Mesothelial cell of epicardium (in vitro differentiated cells): Measurements from ENCODE around the gene RBMS3. TPM values are rescaled to one million over a fixed set of nuclear protein-coding genes. Genes with fewer than 3 reads are reported as not detected.
"Not testable (repeated sequence)": the region's sequence is repeated elsewhere in the genome, so short reads cannot be mapped to it uniquely, and the experiment has no call there.

Experiments used
- DNase-seq, 2 experiments: peaks; one replicate each; pipeline ENCODE4 v3.0.0; 2021; ENCODE audit warnings: low spot score in 2 of 2; ENCODE audit not compliant: unreplicated experiment in 2 of 2
- H3K27ac Mint-ChIP-seq: 2 replicates; pipeline ENCODE4 v1.8.0; 2021; ENCODE audit warnings: mixed read lengths
- H3K27me3 Mint-ChIP-seq: 2 replicates; pipeline ENCODE4 v1.8.0; 2021; ENCODE audit warnings: low read depth, mixed read lengths
- H3K36me3 Mint-ChIP-seq: 2 replicates; pipeline ENCODE4 v1.8.0; 2021; ENCODE audit warnings: mixed read lengths
- H3K4me1 Mint-ChIP-seq: 2 replicates; pipeline ENCODE4 v1.8.0; 2021; ENCODE audit warnings: mixed read lengths
- H3K4me3 Mint-ChIP-seq: 2 replicates; pipeline ENCODE4 v1.8.0; 2021; ENCODE audit warnings: mild to moderate bottlenecking, moderate library complexity, mixed read lengths
- H3K9me3 Mint-ChIP-seq: 2 replicates; pipeline ENCODE4 v1.8.0; 2021; ENCODE audit warnings: mixed read lengths
- CTCF ChIP-seq: fragments of 200-600 bp; sonication (generic); IDR thresholded peaks from one replicate; pipeline ENCODE4 v1.5.0; 2021; ENCODE audit warnings: antibody characterized with exemption; ENCODE audit not compliant: unreplicated experiment
- total RNA-seq: library from RNA; stranded (reverse); gene quantifications from 3 replicates; pipeline ENCODE4 v1.2.1, GENCODE V29; 2021

Gene RBMS3
- total RNA-seq, 1 donor from 2014 or later = 42.5 TPM

GRCh38 chr3:29466442-29466841 lies 185.6 kb downstream of the RBMS3 start:
- no peak for DNase-seq
- H3K9me3 Mint-ChIP-seq = no peaks in the 10 kb centered on the region

GRCh38 chr3:29468187-29468586 lies 187.3 kb downstream of the RBMS3 start:
- Mint-ChIP-seq H3K9me3 (no peaks in the 10 kb centered on the region), H3K27me3 (no peaks in the 10 kb centered on the region), H3K36me3 (peaks cover 7% of the 10 kb centered on the region), H3K4me1 (peaks cover 38% of the 10 kb centered on the region), H3K27ac (no peak overlapping the region), H3K4me3 (no peak overlapping the region)
- TF ChIP-seq CTCF = no peak
- no peak for DNase-seq

More at GRCh38 chr3:29466442-29466841, 185.6 kb downstream of the RBMS3 start:
- Mint-ChIP-seq H3K4me1 (peaks cover 38% of the 10 kb centered on the region), H3K27me3 (no peaks in the 10 kb centered on the region), H3K36me3 (no peaks in the 10 kb centered on the region), H3K4me3 (no peak overlapping the region), H3K27ac (no peak overlapping the region)
- TF ChIP-seq CTCF = no peak

GRCh38 chr3:29473481-29474170 lies 192.8 kb downstream of the RBMS3 start:
- H3K36me3 Mint-ChIP-seq, H3K9me3 Mint-ChIP-seq, H3K27ac Mint-ChIP-seq, H3K4me3 Mint-ChIP-seq, DNase-seq, H3K27me3 Mint-ChIP-seq: not testable (repeated sequence)
- peaks cover 20% of the 10 kb centered on the region for H3K4me1 Mint-ChIP-seq

- Mint-ChIP-seq H3K9me3 (no peaks in the 10 kb centered on the region), H3K4me3 (no peak overlapping the region), H3K4me1 (peaks cover 14% of the 10 kb centered on the region), H3K27me3 (no peaks in the 10 kb centered on the region), H3K36me3 (peaks cover 7% of the 10 kb centered on the region), H3K27ac (peak overlapping the region; percentile 6)
- no peak for DNase-seq
- TF ChIP-seq CTCF = no peak
These were observed 194.5 kb downstream of the RBMS3 start for GRCh38 chr3:29475305-29475840.

- H3K27me3 Mint-ChIP-seq = no peaks in the 10 kb centered on the region
- DNase-seq = no peak
- peaks cover 7% of the 10 kb centered on the region for H3K36me3 Mint-ChIP-seq
- H3K4me3 Mint-ChIP-seq = no peak overlapping the region
- TF ChIP-seq CTCF = no peak
- peak overlapping the region; percentile 11 for H3K27ac Mint-ChIP-seq
- H3K9me3 Mint-ChIP-seq = no peaks in the 10 kb centered on the region
- peaks cover 14% of the 10 kb centered on the region for H3K4me1 Mint-ChIP-seq
These were observed 195.0 kb downstream of the RBMS3 start for GRCh38 chr3:29475854-29476253.

- peaks cover 14% of the 10 kb centered on the region for H3K4me1 Mint-ChIP-seq
- H3K27ac Mint-ChIP-seq = no peak overlapping the region
- no peak for DNase-seq
- H3K27me3 Mint-ChIP-seq = no peaks in the 10 kb centered on the region
- TF ChIP-seq CTCF = no peak
- H3K36me3 Mint-ChIP-seq = no peaks in the 10 kb centered on the region
- H3K9me3 Mint-ChIP-seq = no peaks in the 10 kb centered on the region
- H3K4me3 Mint-ChIP-seq = no peak overlapping the region
These were observed 197.7 kb downstream of the RBMS3 start for GRCh38 chr3:29478611-29479010.
